T-helper 2 cell (primary cell): ENCODE data around the gene PLXNA2.

ENCODE experiments used
- DNase-seq, 5 experiments: peaks; one replicate each; pipeline versions ENCODE4 v3.0.0 to v3.0.0-alpha.2; 2012 to 2022

PLXNA2 gene

GRCh38 chr1:208239473-208240381, 4.5 kb downstream of the PLXNA2 start:
- DNase-seq = no peak

- peak in 1 of 5 experiments; percentile 9 for DNase-seq
Measured at GRCh38 chr1:208238710-208239472, 5.3 kb downstream of the PLXNA2 start.

- DNase-seq = no peak
Measured at GRCh38 chr1:208237241-208237640, 6.9 kb downstream of the PLXNA2 start.

- no peak for DNase-seq
Measured at GRCh38 chr1:208235982-208236761, 8.0 kb downstream of the PLXNA2 start.

- DNase-seq = no peak
Measured at GRCh38 chr1:208235356-208235981, 8.7 kb downstream of the PLXNA2 start.

GRCh38 chr1:208234721-208235120, 9.5 kb downstream of the PLXNA2 start:
- no peak for DNase-seq

GRCh38 chr1:208233978-208234377, 10.2 kb downstream of the PLXNA2 start:
- no peak for DNase-seq

GRCh38 chr1:208233546-208233945, 10.6 kb downstream of the PLXNA2 start:
- no peak for DNase-seq

GRCh38 chr1:208232662-208233038, 11.5 kb downstream of the PLXNA2 start:
- no peak for DNase-seq

- no peak for DNase-seq
Measured at GRCh38 chr1:208231881-208232661, 12.1 kb downstream of the PLXNA2 start.

GRCh38 chr1:208230668-208231529, 13.3 kb downstream of the PLXNA2 start:
- no peak for DNase-seq

GRCh38 chr1:208228550-208228949, 15.6 kb downstream of the PLXNA2 start:
- no peak for DNase-seq

- no peak for DNase-seq
Measured at GRCh38 chr1:208228026-208228425, 16.2 kb downstream of the PLXNA2 start.

GRCh38 chr1:208227366-208227765, 16.8 kb downstream of the PLXNA2 start:
- DNase-seq = no peak

GRCh38 chr1:208225954-208226937, 17.9 kb downstream of the PLXNA2 start:
- DNase-seq = no peak

GRCh38 chr1:208224192-208224713, 19.9 kb downstream of the PLXNA2 start:
- no peak for DNase-seq

- no peak for DNase-seq
Measured at GRCh38 chr1:208223136-208223535, 21.0 kb downstream of the PLXNA2 start.

- DNase-seq = no peak
Measured at GRCh38 chr1:208222376-208223126, 21.6 kb downstream of the PLXNA2 start.

- no peak for DNase-seq
Measured at GRCh38 chr1:208221291-208221622, 22.9 kb downstream of the PLXNA2 start.
